Measurements from ENCODE around the gene PROM1. TPM values are rescaled to one million over a fixed set of nuclear protein-coding genes. Genes with fewer than 3 reads are reported as not detected.

The PROM1 gene
- total RNA-seq, 1 experiment from 2014 or later, result not detected

GRCh38 chr4:16062601-16063000 is 21.2 kb downstream of the PROM1 start:
- DNase-seq (ENCODE audit: low spot score), result no peak

- no peak for DNase-seq (ENCODE audit: low spot score)
Observed at GRCh38 chr4:16056681-16057385, 27.0 kb downstream of the PROM1 start.

GRCh38 chr4:16055873-16056272 is 27.9 kb downstream of the PROM1 start:
- DNase-seq (ENCODE audit: low spot score), result no peak

GRCh38 chr4:16055471-16055870 is 28.4 kb downstream of the PROM1 start:
- DNase-seq (ENCODE audit: low spot score), result no peak

GRCh38 chr4:16052939-16053338 is 30.9 kb downstream of the PROM1 start:
- no peak for DNase-seq (ENCODE audit: low spot score)

- DNase-seq (ENCODE audit: low spot score), result no peak
Observed at GRCh38 chr4:16051980-16052379, 31.8 kb downstream of the PROM1 start.

GRCh38 chr4:16051132-16051531 is 32.7 kb downstream of the PROM1 start:
- no peak for DNase-seq (ENCODE audit: low spot score)

- no peak for DNase-seq (ENCODE audit: low spot score)
Observed at GRCh38 chr4:16050669-16051068, 33.2 kb downstream of the PROM1 start.

- DNase-seq (ENCODE audit: low spot score), result no peak
Observed at GRCh38 chr4:16048619-16049419, 35.0 kb downstream of the PROM1 start.

- no peak for DNase-seq (ENCODE audit: low spot score)
Observed at GRCh38 chr4:16045687-16046086, 38.1 kb downstream of the PROM1 start.

GRCh38 chr4:16043642-16044498 is 40.0 kb downstream of the PROM1 start:
- no peak for DNase-seq (ENCODE audit: low spot score)

- no peak for DNase-seq (ENCODE audit: low spot score)
Observed at GRCh38 chr4:16039139-16039538, 44.7 kb downstream of the PROM1 start.

GRCh38 chr4:16037901-16038300 is 45.9 kb downstream of the PROM1 start:
- no peak for DNase-seq (ENCODE audit: low spot score)

GRCh38 chr4:16035843-16036242 is 48.0 kb downstream of the PROM1 start:
- no peak for DNase-seq (ENCODE audit: low spot score)

GRCh38 chr4:16034010-16034748 is 49.6 kb downstream of the PROM1 start:
- peak; percentile 53 for DNase-seq (ENCODE audit: low spot score)

- no peak for DNase-seq (ENCODE audit: low spot score)
Observed at GRCh38 chr4:16032396-16032770, 51.4 kb downstream of the PROM1 start.

- no peak for DNase-seq (ENCODE audit: low spot score)
Observed at GRCh38 chr4:16031546-16032395, 52.1 kb downstream of the PROM1 start.

GRCh38 chr4:16029886-16030285 is 53.9 kb downstream of the PROM1 start:
- no peak for DNase-seq (ENCODE audit: low spot score)

- DNase-seq (ENCODE audit: low spot score), result peak; percentile 34
Observed at GRCh38 chr4:16029262-16029661, 54.6 kb downstream of the PROM1 start.

- no peak for DNase-seq (ENCODE audit: low spot score)
Observed at GRCh38 chr4:16027626-16028025, 56.2 kb downstream of the PROM1 start.

GRCh38 chr4:16027114-16027513 is 56.7 kb downstream of the PROM1 start:
- DNase-seq (ENCODE audit: low spot score), result no peak
